ENCODE data around the gene GAS1. TPM values are rescaled to one million over a fixed set of nuclear protein-coding genes. Genes with fewer than 3 reads are reported as not detected.

Gene GAS1
- total and polyA plus RNA-seq, 2 donors (not counting 1 experiment from before 2014, with no cell fraction given) = 1.6 to 7.4 TPM

GRCh38 chr9:86921151-86921923, 26.0 kb downstream of the GAS1 start:
- H2AFZ ChIP-seq (ENCODE audit: low read length) = no peak overlapping the region

GRCh38 chr9:86918556-86918955, 28.8 kb downstream of the GAS1 start:
- Histone ChIP-seq H3K9ac (ENCODE audit: insufficient read depth, low read length) (no peak overlapping the region), H2AFZ (ENCODE audit: low read length) (no peak overlapping the region), H3K27me3 (ENCODE audit: control insufficient read depth, insufficient read depth, low read length) (no peaks in the 10 kb centered on the region), H4K20me1 (ENCODE audit: control insufficient read depth, extremely low read depth, insufficient read depth, low read length) (no peaks in the 10 kb centered on the region), H3K27ac (ENCODE audit: insufficient read depth, low read length) (no peak overlapping the region), H3K4me3 (replicated peaks in 1 of 4; ENCODE audit: control extremely low read depth in 1 of 4, insufficient read depth in 1 of 4, low read depth in 3 of 4, low read length in 4 of 4) (no peak overlapping the region), H3K36me3 (ENCODE audit: control insufficient read depth, insufficient read depth, low read length) (no peaks in the 10 kb centered on the region), H3K4me2 (ENCODE audit: extremely low read depth, insufficient read depth, low read length) (no peak overlapping the region), H3K4me1 (ENCODE audit: control insufficient read depth, extremely low read depth, insufficient read depth, low read length) (no peaks in the 10 kb centered on the region), H3K79me2 (ENCODE audit: control insufficient read depth, insufficient read depth, low read length) (no peaks in the 10 kb centered on the region), H3K9me3 (ENCODE audit: control insufficient read depth, insufficient read depth, low read depth, low read length) (no peaks in the 10 kb centered on the region)
- TF ChIP-seq, protein P1, sequence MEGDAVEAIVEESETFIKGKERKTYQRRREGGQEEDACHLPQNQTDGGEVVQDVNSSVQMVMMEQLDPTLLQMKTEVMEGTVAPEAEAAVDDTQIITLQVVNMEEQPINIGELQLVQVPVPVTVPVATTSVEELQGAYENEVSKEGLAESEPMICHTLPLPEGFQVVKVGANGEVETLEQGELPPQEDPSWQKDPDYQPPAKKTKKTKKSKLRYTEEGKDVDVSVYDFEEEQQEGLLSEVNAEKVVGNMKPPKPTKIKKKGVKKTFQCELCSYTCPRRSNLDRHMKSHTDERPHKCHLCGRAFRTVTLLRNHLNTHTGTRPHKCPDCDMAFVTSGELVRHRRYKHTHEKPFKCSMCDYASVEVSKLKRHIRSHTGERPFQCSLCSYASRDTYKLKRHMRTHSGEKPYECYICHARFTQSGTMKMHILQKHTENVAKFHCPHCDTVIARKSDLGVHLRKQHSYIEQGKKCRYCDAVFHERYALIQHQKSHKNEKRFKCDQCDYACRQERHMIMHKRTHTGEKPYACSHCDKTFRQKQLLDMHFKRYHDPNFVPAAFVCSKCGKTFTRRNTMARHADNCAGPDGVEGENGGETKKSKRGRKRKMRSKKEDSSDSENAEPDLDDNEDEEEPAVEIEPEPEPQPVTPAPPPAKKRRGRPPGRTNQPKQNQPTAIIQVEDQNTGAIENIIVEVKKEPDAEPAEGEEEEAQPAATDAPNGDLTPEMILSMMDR (conservative IDR thresholded peaks at IDR 0.05 in 1 of 2, IDR thresholded peaks at IDR 0.05 in 1 of 2; ENCODE audit: low read depth in 1 of 2, low read length in 2 of 2) = no peak
- no peak for TF ChIP-seq EZH2 (IDR thresholded peaks at IDR 0.05; ENCODE audit: low read length, missing control alignments)
- no peak for DNase-seq (ENCODE audit: low read depth in 2 of 2)

More at GRCh38 chr9:86921151-86921923, 26.0 kb downstream of the GAS1 start:
- H3K9me3 ChIP-seq (ENCODE audit: control insufficient read depth, insufficient read depth, low read depth, low read length) = no peaks in the 10 kb centered on the region
- H3K9ac ChIP-seq (ENCODE audit: insufficient read depth, low read length) = no peak overlapping the region
- DNase-seq (ENCODE audit: low read depth in 2 of 2) = no peak
- H3K36me3 ChIP-seq (ENCODE audit: control insufficient read depth, insufficient read depth, low read length) = no peaks in the 10 kb centered on the region
- H3K4me3 ChIP-seq (replicated peaks in 1 of 4; ENCODE audit: control extremely low read depth in 1 of 4, insufficient read depth in 1 of 4, low read depth in 3 of 4, low read length in 4 of 4) = no peak overlapping the region
- no peak overlapping the region for H3K27ac ChIP-seq (ENCODE audit: insufficient read depth, low read length)
- no peaks in the 10 kb centered on the region for H3K4me1 ChIP-seq (ENCODE audit: control insufficient read depth, extremely low read depth, insufficient read depth, low read length)
- no peaks in the 10 kb centered on the region for H3K27me3 ChIP-seq (ENCODE audit: control insufficient read depth, insufficient read depth, low read length)
- TF ChIP-seq, protein P1 (conservative IDR thresholded peaks at IDR 0.05 in 1 of 2, IDR thresholded peaks at IDR 0.05 in 1 of 2; ENCODE audit: low read depth in 1 of 2, low read length in 2 of 2) = no peak
- no peak for TF ChIP-seq EZH2 (IDR thresholded peaks at IDR 0.05; ENCODE audit: low read length, missing control alignments)
- H3K79me2 ChIP-seq (ENCODE audit: control insufficient read depth, insufficient read depth, low read length) = no peaks in the 10 kb centered on the region
- H3K4me2 ChIP-seq (ENCODE audit: extremely low read depth, insufficient read depth, low read length) = no peak overlapping the region
- H4K20me1 ChIP-seq (ENCODE audit: control insufficient read depth, extremely low read depth, insufficient read depth, low read length) = no peaks in the 10 kb centered on the region

- TF ChIP-seq, protein P1 (conservative IDR thresholded peaks at IDR 0.05 in 1 of 2, IDR thresholded peaks at IDR 0.05 in 1 of 2; ENCODE audit: low read depth in 1 of 2, low read length in 2 of 2) = no peak
- TF ChIP-seq EZH2 (IDR thresholded peaks at IDR 0.05; ENCODE audit: low read length, missing control alignments) = no peak
- Histone ChIP-seq H3K27me3 (ENCODE audit: control insufficient read depth, insufficient read depth, low read length) (no peaks in the 10 kb centered on the region), H3K79me2 (ENCODE audit: control insufficient read depth, insufficient read depth, low read length) (no peaks in the 10 kb centered on the region), H3K4me3 (replicated peaks in 1 of 4; ENCODE audit: control extremely low read depth in 1 of 4, insufficient read depth in 1 of 4, low read depth in 3 of 4, low read length in 4 of 4) (no peak overlapping the region), H3K4me1 (ENCODE audit: control insufficient read depth, extremely low read depth, insufficient read depth, low read length) (no peaks in the 10 kb centered on the region), H3K4me2 (ENCODE audit: extremely low read depth, insufficient read depth, low read length) (no peak overlapping the region), H3K36me3 (ENCODE audit: control insufficient read depth, insufficient read depth, low read length) (no peaks in the 10 kb centered on the region), H3K27ac (ENCODE audit: insufficient read depth, low read length) (no peak overlapping the region), H2AFZ (ENCODE audit: low read length) (no peak overlapping the region), H4K20me1 (ENCODE audit: control insufficient read depth, extremely low read depth, insufficient read depth, low read length) (no peaks in the 10 kb centered on the region), H3K9ac (ENCODE audit: insufficient read depth, low read length) (no peak overlapping the region), H3K9me3 (ENCODE audit: control insufficient read depth, insufficient read depth, low read depth, low read length) (no peaks in the 10 kb centered on the region)
- no peak for DNase-seq (ENCODE audit: low read depth in 2 of 2)
Observed at GRCh38 chr9:86912210-86912609, 35.1 kb downstream of the GAS1 start.

All from fibroblast of lung (primary cell).